ENCODE data around the gene GNA12. TPM values are rescaled to one million over a fixed set of nuclear protein-coding genes. Genes with fewer than 3 reads are reported as not detected.
"Not testable (repeated sequence)": the region's sequence is repeated elsewhere in the genome, so short reads cannot be mapped to it uniquely, and the experiment has no call there.

Gene GNA12
- total RNA-seq, 4 donors from 2014 or later: 22.5 to 63.2 (median 35.1) TPM

DNA sequence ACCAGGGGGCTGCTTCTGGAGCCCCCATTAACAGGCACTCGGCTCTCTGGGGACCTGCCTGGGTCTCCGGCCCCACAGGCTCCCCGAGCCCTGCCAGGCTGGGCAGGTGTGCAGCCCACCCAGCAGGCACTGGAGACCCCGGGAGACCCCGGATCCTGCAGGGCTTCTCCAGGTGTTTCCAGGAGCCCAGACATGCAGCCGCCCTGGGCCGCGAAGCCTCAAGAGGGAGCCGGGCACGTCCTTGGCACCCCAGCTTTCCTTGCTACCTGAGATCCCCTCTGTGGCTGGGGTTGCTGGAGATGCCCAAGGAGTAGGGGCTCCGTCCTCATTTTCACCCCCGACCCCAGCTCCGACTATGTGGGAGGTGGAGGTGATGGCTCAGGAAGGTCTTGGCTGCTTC, 163.9 kb downstream of the GNA12 start:
- Histone ChIP-seq H3K4me3 (no peak overlapping the region), H3K4me1 (peaks cover 0 to 9% (median 0%) of the 10 kb centered on the region in 3 donors), H3K36me3 (no peaks in the 10 kb centered on the region), H3K27ac (no peak overlapping the region), H3K27me3 (peaks cover 63% of the 10 kb centered on the region), H3K9me3 (no peaks in the 10 kb centered on the region)
- TF ChIP-seq POLR2AphosphoS5 (IDR thresholded peaks at IDR 0.05): no peak
- TF ChIP-seq POLR2A (IDR thresholded peaks at IDR 0.05): no peak
- no peak for TF ChIP-seq CTCF (IDR thresholded peaks at IDR 0.05)
- TF ChIP-seq EP300 (IDR thresholded peaks at IDR 0.05): no peak
- no CpG with 5 or more reads among the region's 13 CpGs for WGBS, 2 donors (ENCODE audit: low coverage in 1 of 2)
- no peak for ATAC-seq

GRCh38 chr7:2679135-2680127, 164.7 kb downstream of the GNA12 start:
- peak; percentile 10 for ATAC-seq
- H3K27me3 ChIP-seq: peaks cover 54% of the 10 kb centered on the region
- WGBS, 2 donors (ENCODE audit: low coverage in 1 of 2): 67% methylated on average over 9 of the region's 64 CpGs; no CpG with 5 or more reads in 1 of the 2 donors

DNA sequence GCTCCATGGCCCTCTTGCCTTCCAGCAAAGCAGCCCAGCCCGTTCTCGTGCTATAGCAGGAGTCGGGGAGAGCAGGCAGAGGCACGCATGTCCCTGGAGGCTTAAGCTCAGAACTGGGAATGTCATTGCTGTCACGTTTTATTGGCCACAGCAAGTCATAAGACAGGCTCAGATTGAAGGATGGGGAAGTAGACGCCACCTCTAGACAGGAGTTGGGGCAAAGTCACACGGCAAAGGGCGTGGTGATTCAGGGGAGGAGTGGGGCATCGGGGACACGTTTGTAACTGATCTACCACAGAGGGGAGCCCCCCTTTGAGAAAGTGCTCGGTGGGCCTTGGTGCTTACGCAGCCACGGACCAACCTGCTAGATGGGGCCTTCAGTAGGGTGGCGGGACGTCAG, 165.7 kb downstream of the GNA12 start:
- peaks cover 48% of the 10 kb centered on the region for H3K27me3 ChIP-seq
- H3K36me3 ChIP-seq, H3K27ac ChIP-seq, H3K9me3 ChIP-seq, H3K4me3 ChIP-seq, ATAC-seq, H3K4me1 ChIP-seq: not testable (repeated sequence)
- WGBS, 2 donors (ENCODE audit: low coverage in 1 of 2): 82 to 85% methylated on average over 5 to 6 of the region's 15 CpGs

More at GRCh38 chr7:2679135-2680127, 164.7 kb downstream of the GNA12 start:
- not testable (repeated sequence) for H3K36me3 ChIP-seq, H3K27ac ChIP-seq, H3K9me3 ChIP-seq, H3K4me3 ChIP-seq, H3K4me1 ChIP-seq

Other genes with a start within 250 kb of the GNA12 start
- 10 to 100 TPM; 11.2 to 29.8 (median 16.9) TPM for gene TTYH3, start 212.3 kb downstream of the GNA12 start, total RNA-seq
- gene AMZ1, start 156.1 kb downstream of the GNA12 start, total RNA-seq: under 1 TPM; 0.12 to 0.62 (median 0.32) TPM
- gene CARD11, start 199.6 kb upstream of the GNA12 start, total RNA-seq: under 1 TPM; 0.27 to 0.67 (median 0.45) TPM

All from gastroesophageal sphincter (tissue), 4 donors.